Adrenal gland (tissue), 5 donors: Measurements from ENCODE around the gene APOD.

Experiments used
- CTCF ChIP-seq, 6 experiments: fragments of 450-650 bp in 4 of 6; fragments of 200-600 bp in 2 of 6; sonication (generic) in 1 of 6; IDR thresholded peaks; 1 replicate in 5 of 6; 2 replicates in 1 of 6; pipeline versions ENCODE4 v1.5.1 to v1.8.0; 2016 to 2021; ENCODE audit warnings: antibody characterized with exemption in 6 of 6, mild to moderate bottlenecking in 2 of 6, moderate library complexity in 1 of 6
- POLR2A ChIP-seq, 2 donors: fragments of 450-650 bp; IDR thresholded peaks; one replicate each; pipeline ENCODE4 v1.6.1; 2017; ENCODE audit warnings: antibody characterized with exemption in 2 of 2, mild to moderate bottlenecking in 2 of 2, moderate library complexity in 1 of 2
- donor health status: DM: no; HTN: no; CAD: no.

- TF ChIP-seq CTCF (IDR thresholded peaks at IDR 0.05) (no peak), POLR2A (IDR thresholded peaks at IDR 0.05) (no peak)
Observed at GRCh38 chr3:195532345-195532744, 51.4 kb downstream of the APOD start.
